Lower leg skin (tissue), 3 donors: ENCODE results near the gene ARHGAP29.

Experiments used
- CTCF ChIP-seq, 3 donors: fragments of 450-650 bp; IDR thresholded peaks; one replicate each; pipeline ENCODE4 v1.5.1; 2016; ENCODE audit warnings: antibody characterized with exemption in 3 of 3, mild to moderate bottlenecking in 3 of 3, moderate library complexity in 2 of 3
- POLR2A ChIP-seq, 2 donors: fragments of 450-650 bp; IDR thresholded peaks; one replicate each; pipeline ENCODE4 v1.6.1; 2016 to 2017; ENCODE audit warnings: antibody characterized with exemption in 2 of 2, mild to moderate bottlenecking in 1 of 2, moderate library complexity in 1 of 2

GRCh38 chr1:94274561-94274960 is 37.2 kb upstream of the ARHGAP29 start:
- no peak for TF ChIP-seq CTCF (IDR thresholded peaks at IDR 0.05)
- no peak for TF ChIP-seq POLR2A (IDR thresholded peaks at IDR 0.05)
